NCI-H82 (cell line): ENCODE measurements around the gene FYN.

ENCODE experiments used
- DNase-seq: peaks from one replicate; lab custom pipeline; 2025; lab: John Stamatoyannopoulos, UW

Gene FYN

GRCh38 chr6:111806561-111807497 lies 66.4 kb downstream of the FYN start:
- DNase-seq, result no peak

GRCh38 chr6:111806165-111806547 lies 67.1 kb downstream of the FYN start:
- DNase-seq, result no peak

GRCh38 chr6:111805511-111806164 lies 67.6 kb downstream of the FYN start:
- DNase-seq, result no peak

- no peak for DNase-seq
Observed at GRCh38 chr6:111804627-111805235, 68.5 kb downstream of the FYN start.

GRCh38 chr6:111803804-111804203 lies 69.4 kb downstream of the FYN start:
- DNase-seq, result no peak

- no peak for DNase-seq
Observed at GRCh38 chr6:111803371-111803770, 69.9 kb downstream of the FYN start.

GRCh38 chr6:111802720-111803330 lies 70.4 kb downstream of the FYN start:
- DNase-seq, result no peak

GRCh38 chr6:111802015-111802414 lies 71.2 kb downstream of the FYN start:
- DNase-seq, result no peak

- DNase-seq, result no peak
Observed at GRCh38 chr6:111800821-111801220, 72.4 kb downstream of the FYN start.

- DNase-seq, result peak; percentile 47
Observed at GRCh38 chr6:111800259-111800765, 72.9 kb downstream of the FYN start.

GRCh38 chr6:111799576-111800258 lies 73.5 kb downstream of the FYN start:
- peak; percentile 29 for DNase-seq

- no peak for DNase-seq
Observed at GRCh38 chr6:111798281-111798725, 74.9 kb downstream of the FYN start.

GRCh38 chr6:111796310-111796918 lies 76.8 kb downstream of the FYN start:
- no peak for DNase-seq

GRCh38 chr6:111795558-111795957 lies 77.7 kb downstream of the FYN start:
- no peak for DNase-seq

- DNase-seq, result peak; percentile 37
Observed at GRCh38 chr6:111794727-111795452, 78.4 kb downstream of the FYN start.

GRCh38 chr6:111794300-111794699 lies 79.0 kb downstream of the FYN start:
- DNase-seq, result no peak

- no peak for DNase-seq
Observed at GRCh38 chr6:111793711-111794111, 79.5 kb downstream of the FYN start.

- DNase-seq, result no peak
Observed at GRCh38 chr6:111792914-111793700, 80.1 kb downstream of the FYN start.

- no peak for DNase-seq
Observed at GRCh38 chr6:111792241-111792640, 81.0 kb downstream of the FYN start.

GRCh38 chr6:111791415-111791814 lies 81.8 kb downstream of the FYN start:
- DNase-seq, result no peak
